Epithelial cell of esophagus (primary cell): ENCODE data around the gene SMARCD1.

Experiments
- DNase-seq: peaks from one replicate; pipeline ENCODE4 v3.0.0; 2010; ENCODE audit warnings: low read depth
- H3K4me3 ChIP-seq: 2 replicates; pipeline ENCODE4 v1.5.1; 2011; ENCODE audit warnings: mild to moderate bottlenecking, low read length, control low read depth
- CTCF ChIP-seq: IDR thresholded peaks from 2 replicates; pipeline ENCODE4 v1.5.1; 2011; ENCODE audit warnings: low read depth, mild to moderate bottlenecking, low read length, control low read depth, inconsistent platforms; ENCODE audit not compliant: insufficient read depth; ENCODE audit errors: missing control alignments

SMARCD1 gene

GRCh38 chr12:50085615-50086072 lies 502 bp downstream of the SMARCD1 start:
- no peak for DNase-seq
- TF ChIP-seq CTCF: no peak
- H3K4me3 ChIP-seq: peak overlapping the region; percentile 83

DNA sequence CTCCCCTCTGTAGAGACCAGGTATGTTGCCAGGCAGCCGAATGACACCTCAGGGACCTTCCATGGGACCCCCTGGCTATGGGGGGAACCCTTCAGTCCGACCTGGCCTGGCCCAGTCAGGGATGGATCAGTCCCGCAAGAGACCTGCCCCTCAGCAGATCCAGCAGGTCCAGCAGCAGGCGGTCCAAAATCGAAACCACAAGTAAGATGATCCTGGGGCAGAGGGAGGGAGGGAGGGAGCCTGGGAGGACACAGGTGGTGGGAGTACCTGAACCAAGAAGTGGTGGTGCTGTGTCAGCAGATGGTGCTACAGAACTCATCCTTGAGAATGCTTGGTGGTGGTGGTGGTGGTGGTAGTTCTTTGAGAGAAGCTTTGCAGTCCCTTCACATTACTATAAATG lies 1.0 kb downstream of the SMARCD1 start:
- no peak for DNase-seq
- TF ChIP-seq CTCF: no peak

GRCh38 chr12:50087151-50087550 lies 2.0 kb downstream of the SMARCD1 start:
- H3K4me3 ChIP-seq: no peak overlapping the region
- no peak for TF ChIP-seq CTCF
- DNase-seq: no peak

More for the DNA sequence above, 1.0 kb downstream of the SMARCD1 start:
- peak overlapping the region; percentile 83 for H3K4me3 ChIP-seq

- H3K4me3 ChIP-seq: no peak overlapping the region
- peak; percentile 91 for DNase-seq
- no peak for TF ChIP-seq CTCF
Measured at GRCh38 chr12:50087995-50088394, 2.9 kb downstream of the SMARCD1 start.

GRCh38 chr12:50088577-50089335 lies 3.6 kb downstream of the SMARCD1 start:
- peak; percentile 83 for DNase-seq
- TF ChIP-seq CTCF: peak; percentile 92
- H3K4me3 ChIP-seq: no peak overlapping the region

DNA sequence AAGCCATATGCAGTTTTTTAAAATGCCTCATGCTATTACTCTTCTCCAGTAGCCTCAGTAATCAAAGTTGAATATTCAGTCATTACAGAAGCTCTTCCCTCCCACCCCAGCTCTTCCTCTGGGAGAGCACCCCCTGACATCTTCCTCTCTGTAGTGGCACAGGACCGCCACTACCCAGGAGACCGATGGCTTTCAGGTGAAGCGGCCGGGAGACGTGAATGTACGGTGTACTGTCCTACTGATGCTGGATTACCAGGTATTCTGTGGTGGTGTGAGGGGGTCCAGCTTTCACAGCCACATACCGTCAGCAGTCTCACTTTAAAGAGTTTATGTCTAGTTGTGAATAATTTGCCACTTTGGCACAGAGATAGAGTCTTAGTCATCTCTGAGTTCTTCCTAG lies 4.6 kb downstream of the SMARCD1 start:
- no peak for TF ChIP-seq CTCF
- DNase-seq: no peak
- no peak overlapping the region for H3K4me3 ChIP-seq

DNA sequence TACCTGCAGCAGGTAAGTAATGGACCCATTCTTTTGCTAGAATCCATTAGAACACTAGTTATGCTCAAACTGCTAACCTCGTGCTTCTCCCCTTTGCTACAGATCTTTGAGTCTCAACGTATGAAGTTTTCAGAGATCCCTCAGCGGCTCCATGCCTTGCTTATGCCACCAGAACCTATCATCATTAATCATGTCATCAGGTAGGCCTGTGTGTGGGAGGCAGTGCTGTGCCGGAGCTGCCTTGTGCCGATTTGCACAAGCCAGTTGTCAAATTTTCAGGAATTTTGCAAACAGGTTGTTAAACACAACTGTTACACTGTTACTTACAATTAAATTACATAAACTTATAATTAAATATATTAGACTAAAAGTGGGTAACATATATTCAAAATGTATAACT lies 5.2 kb downstream of the SMARCD1 start:
- no peak for TF ChIP-seq CTCF
- DNase-seq: no peak
- H3K4me3 ChIP-seq: no peak overlapping the region
